ENCODE data around the gene DKKL1. TPM values are rescaled to one million over a fixed set of nuclear protein-coding genes. Genes with fewer than 3 reads are reported as not detected.
A peak's percentile ranks its signal among the peaks of the same experiment; 100 is the strongest.

The DKKL1 gene
- polyA plus RNA-seq, 1 of the 3 experiments (the other 2 are of a cell fraction), result 0.36 TPM

DNA sequence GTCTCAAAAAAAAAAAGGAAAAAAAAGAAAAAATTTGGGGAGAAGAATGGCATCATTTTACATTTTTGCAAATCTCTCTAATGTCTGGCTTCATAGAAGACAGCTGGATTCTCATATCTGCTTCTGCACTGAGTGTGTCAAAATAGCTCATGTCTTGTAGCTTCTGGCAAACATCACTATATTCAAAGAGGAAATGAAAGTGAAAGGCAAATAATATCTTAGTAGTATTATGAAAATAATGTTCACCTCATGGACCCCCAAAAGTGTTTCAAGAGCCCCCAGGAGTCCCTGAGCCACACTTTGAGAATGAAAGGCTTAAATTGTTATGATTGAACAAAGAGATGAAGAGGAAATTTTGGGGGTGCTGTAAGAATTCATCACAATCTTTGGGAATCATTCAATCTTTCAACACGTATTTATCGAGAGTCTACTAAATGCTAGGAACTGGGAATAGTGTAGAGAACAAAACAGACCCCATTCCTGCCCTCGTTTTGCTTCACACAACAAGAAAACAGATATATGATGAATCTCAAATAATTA is 37.4 kb upstream of the DKKL1 start:
- H3K27ac ChIP-seq (ENCODE audit: low read depth in 2 of 2, low read length in 1 of 2), result no peak overlapping the region
- CTCF ChIA-PET, result interaction anchor here (0.8 kb wide), 1 partner anchor 24 kb away, joined by 4 read pairs; no protein-coding TSS in a partner anchor
- no peaks in the 10 kb centered on the region; the same call in 1 of the 2 replicates for H3K79me2 ChIP-seq (ENCODE audit: insufficient read depth)
- H3K9me3 ChIP-seq, result peaks cover 10% of the 10 kb centered on the region; the same call in 1 of the 2 replicates
- H4K20me1 ChIP-seq (ENCODE audit: insufficient read depth), result no peaks in the 10 kb centered on the region
- no peak overlapping the region for H3K9ac ChIP-seq
- H3F3A ChIP-seq (replicated peaks; ENCODE audit: insufficient read depth), result no peaks in the 10 kb centered on the region
- TF ChIP-seq EZH2phosphoT487 (IDR thresholded peaks at IDR 0.05; ENCODE audit: borderline replicate concordance, low read depth) (no peak), RCOR1 (IDR thresholded peaks at IDR 0.05; ENCODE audit: low read length) (no peak), SMC3 (IDR thresholded peaks at IDR 0.05; ENCODE audit: low read depth, low read length) (no peak), NFIC (IDR thresholded peaks at IDR 0.05; ENCODE audit: borderline replicate concordance) (no peak), PBX3 (IDR thresholded peaks at IDR 0.05) (no peak), TEAD4 (IDR thresholded peaks at IDR 0.05; ENCODE audit: borderline replicate concordance, insufficient read depth) (no peak), MXI1 (IDR thresholded peaks at IDR 0.05; ENCODE audit: low read depth, low read length) (no peak), FOSL2 (IDR thresholded peaks at IDR 0.05; ENCODE audit: borderline replicate concordance, low read depth) (no peak), JUND (IDR thresholded peaks at IDR 0.05) (no peak), FOXM1 (IDR thresholded peaks at IDR 0.05; ENCODE audit: low read depth) (no peak), ZBTB33 (IDR thresholded peaks at IDR 0.05; ENCODE audit: borderline replicate concordance, low read depth) (no peak)
- no peak overlapping the region for H3K4me3 ChIP-seq (ENCODE audit: low read depth in 2 of 2, low read length in 1 of 2)
- H3K27me3 ChIP-seq (ENCODE audit: insufficient read depth), result no peaks in the 10 kb centered on the region
- POLR2A ChIA-PET, result no interaction called here
- no peaks in the 10 kb centered on the region for H3K4me1 ChIP-seq (ENCODE audit: control insufficient read depth in 1 of 2, insufficient read depth in 2 of 2, low read depth in 1 of 2, low read length in 1 of 2)
- no peaks in the 10 kb centered on the region for H3K9me2 ChIP-seq
- no peak overlapping the region for H2AFZ ChIP-seq (ENCODE audit: low read depth)
- no peak overlapping the region for H3K4me2 ChIP-seq
- 43% methylated on average over 3 of the region's 3 CpGs for WGBS (ENCODE audit: low lambda C conversion rate)
- H3K36me3 ChIP-seq (replicated peaks in 1 of 2; ENCODE audit: control insufficient read depth in 1 of 2, insufficient read depth in 2 of 2, low read length in 1 of 2), result peaks cover 0 to 34% of the 10 kb centered on the region in 2 experiments
- DNase-seq, result no peak

GRCh38 chr19:49327878-49328544 is 35.7 kb upstream of the DKKL1 start:
- peak overlapping the region in 1 of 2 experiments; percentile 6; a peak in 1 of 4 replicates for H3K4me3 ChIP-seq (ENCODE audit: low read depth in 2 of 2, low read length in 1 of 2)
- H3K36me3 ChIP-seq (replicated peaks in 1 of 2; ENCODE audit: control insufficient read depth in 1 of 2, insufficient read depth in 2 of 2, low read length in 1 of 2), result peaks cover 0 to 24% of the 10 kb centered on the region in 2 experiments
- no peaks in the 10 kb centered on the region; the same call in 1 of the 2 replicates for H3K79me2 ChIP-seq (ENCODE audit: insufficient read depth)
- WGBS (ENCODE audit: low lambda C conversion rate), result 14% methylated on average over 2 of the region's 2 CpGs
- H4K20me1 ChIP-seq (ENCODE audit: insufficient read depth), result no peaks in the 10 kb centered on the region
- H3K9me3 ChIP-seq, result peaks cover 8% of the 10 kb centered on the region; the same call in 1 of the 2 replicates
- POLR2A ChIA-PET, result no interaction called here
- TF ChIP-seq, protein P1, sequence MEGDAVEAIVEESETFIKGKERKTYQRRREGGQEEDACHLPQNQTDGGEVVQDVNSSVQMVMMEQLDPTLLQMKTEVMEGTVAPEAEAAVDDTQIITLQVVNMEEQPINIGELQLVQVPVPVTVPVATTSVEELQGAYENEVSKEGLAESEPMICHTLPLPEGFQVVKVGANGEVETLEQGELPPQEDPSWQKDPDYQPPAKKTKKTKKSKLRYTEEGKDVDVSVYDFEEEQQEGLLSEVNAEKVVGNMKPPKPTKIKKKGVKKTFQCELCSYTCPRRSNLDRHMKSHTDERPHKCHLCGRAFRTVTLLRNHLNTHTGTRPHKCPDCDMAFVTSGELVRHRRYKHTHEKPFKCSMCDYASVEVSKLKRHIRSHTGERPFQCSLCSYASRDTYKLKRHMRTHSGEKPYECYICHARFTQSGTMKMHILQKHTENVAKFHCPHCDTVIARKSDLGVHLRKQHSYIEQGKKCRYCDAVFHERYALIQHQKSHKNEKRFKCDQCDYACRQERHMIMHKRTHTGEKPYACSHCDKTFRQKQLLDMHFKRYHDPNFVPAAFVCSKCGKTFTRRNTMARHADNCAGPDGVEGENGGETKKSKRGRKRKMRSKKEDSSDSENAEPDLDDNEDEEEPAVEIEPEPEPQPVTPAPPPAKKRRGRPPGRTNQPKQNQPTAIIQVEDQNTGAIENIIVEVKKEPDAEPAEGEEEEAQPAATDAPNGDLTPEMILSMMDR (IDR thresholded peaks at IDR 0.05), result peak; percentile 59
- TF ChIP-seq SMC3 (IDR thresholded peaks at IDR 0.05; ENCODE audit: low read depth, low read length) (peak; percentile 22; the same call in 1 of the 2 replicates), FOSL2 (IDR thresholded peaks at IDR 0.05; ENCODE audit: borderline replicate concordance, low read depth) (no peak)
- no peaks in the 10 kb centered on the region for H3K27me3 ChIP-seq (ENCODE audit: insufficient read depth)
- H3K4me2 ChIP-seq, result no peak overlapping the region
- no peaks in the 10 kb centered on the region for H3F3A ChIP-seq (replicated peaks; ENCODE audit: insufficient read depth)
- H3K9ac ChIP-seq, result no peak overlapping the region
- no peaks in the 10 kb centered on the region for H3K4me1 ChIP-seq (ENCODE audit: control insufficient read depth in 1 of 2, insufficient read depth in 2 of 2, low read depth in 1 of 2, low read length in 1 of 2)
- no peak overlapping the region for H2AFZ ChIP-seq (ENCODE audit: low read depth)
- CTCF ChIA-PET, result interaction anchor here (0.7 to 1.0 kb wide), 4 partner anchors 21 to 119 kb away, joined by 3 to 4 read pairs (median 3); no protein-coding TSS in a partner anchor
- no peaks in the 10 kb centered on the region for H3K9me2 ChIP-seq
- H3K27ac ChIP-seq (ENCODE audit: low read depth in 2 of 2, low read length in 1 of 2), result no peak overlapping the region
- DNase-seq, result no peak

All from SK-N-SH (cell line).